Activated effector memory CD4-positive, alpha-beta T cell treated with Interleukin-2 at 50 U/mL for 16 hours (primary cell): ENCODE results near the gene UQCRFS1.
"Not testable (repeated sequence)": the region's sequence is repeated elsewhere in the genome, so short reads cannot be mapped to it uniquely, and the experiment has no call there.

Experiments used
- DNase-seq: peaks from one replicate; pipeline ENCODE4 v3.0.0-alpha.2; 2020

UQCRFS1 gene

GRCh38 chr19:29212356-29212647, 649 bp downstream of the UQCRFS1 start:
- no peak for DNase-seq

GRCh38 chr19:29211562-29212355, 1.2 kb downstream of the UQCRFS1 start:
- no peak for DNase-seq

GRCh38 chr19:29211041-29211440, 1.9 kb downstream of the UQCRFS1 start:
- not testable (repeated sequence) for DNase-seq

GRCh38 chr19:29210502-29210901, 2.4 kb downstream of the UQCRFS1 start:
- not testable (repeated sequence) for DNase-seq

GRCh38 chr19:29207403-29208187, 5.4 kb downstream of the UQCRFS1 start:
- not testable (repeated sequence) for DNase-seq

- no peak for DNase-seq
Observed at GRCh38 chr19:29206453-29206852, 6.5 kb downstream of the UQCRFS1 start.

GRCh38 chr19:29202281-29202680, 10.7 kb downstream of the UQCRFS1 start:
- DNase-seq = no peak

GRCh38 chr19:29201855-29202254, 11.1 kb downstream of the UQCRFS1 start:
- DNase-seq = no peak

GRCh38 chr19:29194658-29195057, 18.3 kb downstream of the UQCRFS1 start:
- no peak for DNase-seq

GRCh38 chr19:29193155-29193554, 19.8 kb downstream of the UQCRFS1 start:
- DNase-seq = no peak

GRCh38 chr19:29191005-29191404, 21.9 kb downstream of the UQCRFS1 start:
- no peak for DNase-seq

- no peak for DNase-seq
Observed at GRCh38 chr19:29189033-29189360, 24.0 kb downstream of the UQCRFS1 start.

GRCh38 chr19:29188289-29189032, 24.5 kb downstream of the UQCRFS1 start:
- no peak for DNase-seq

GRCh38 chr19:29187676-29188075, 25.3 kb downstream of the UQCRFS1 start:
- DNase-seq = no peak

- DNase-seq = no peak
Observed at GRCh38 chr19:29185427-29185826, 27.5 kb downstream of the UQCRFS1 start.

GRCh38 chr19:29176981-29177754, 35.8 kb downstream of the UQCRFS1 start:
- no peak for DNase-seq

GRCh38 chr19:29173896-29174295, 39.1 kb downstream of the UQCRFS1 start:
- no peak for DNase-seq

GRCh38 chr19:29172302-29172701, 40.6 kb downstream of the UQCRFS1 start:
- no peak for DNase-seq

GRCh38 chr19:29171525-29171924, 41.4 kb downstream of the UQCRFS1 start:
- DNase-seq = no peak

GRCh38 chr19:29170554-29170953, 42.4 kb downstream of the UQCRFS1 start:
- no peak for DNase-seq

GRCh38 chr19:29162694-29163093, 50.3 kb downstream of the UQCRFS1 start:
- DNase-seq = no peak

GRCh38 chr19:29155683-29156082, 57.3 kb downstream of the UQCRFS1 start:
- no peak for DNase-seq
